ENCODE measurements around the gene TCFL5.

The TCFL5 gene

DNA sequence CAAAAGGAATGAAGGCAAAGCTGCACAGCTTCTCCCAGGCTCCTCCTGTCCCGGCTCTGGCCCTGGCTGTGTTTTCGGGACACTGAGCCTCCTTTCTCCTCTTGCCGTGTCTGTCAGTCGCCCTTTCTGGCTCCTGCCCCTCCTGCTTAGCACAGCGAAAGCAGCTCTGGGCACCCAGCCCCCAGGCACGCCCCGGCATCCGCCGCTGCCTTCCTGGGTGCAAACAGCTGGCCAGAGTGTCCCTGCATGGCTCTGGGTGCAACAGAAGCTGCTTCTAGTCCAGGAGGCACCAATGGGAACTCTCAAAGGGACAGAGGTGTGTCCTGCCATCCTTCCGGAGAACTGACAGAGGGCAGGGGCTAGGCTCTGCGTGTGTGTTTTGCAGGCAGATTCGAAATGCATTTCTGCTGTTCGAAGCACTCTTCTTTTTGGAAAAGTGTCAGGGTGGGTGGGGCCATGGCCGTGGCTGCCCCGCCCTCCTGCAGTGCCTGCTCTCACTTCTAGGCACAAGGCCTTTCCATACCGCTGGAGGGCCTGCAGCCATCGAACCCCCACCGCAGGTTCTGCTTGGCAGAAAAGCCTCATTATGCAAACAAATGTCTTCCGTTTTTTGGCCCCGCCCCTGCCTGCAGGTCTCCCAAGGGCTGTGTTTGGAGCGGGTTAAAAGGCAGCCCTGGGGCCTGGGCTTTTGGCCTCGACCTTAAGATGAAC, 29.3 kb downstream of the TCFL5 start:
- DNase-seq: no peak

DNA sequence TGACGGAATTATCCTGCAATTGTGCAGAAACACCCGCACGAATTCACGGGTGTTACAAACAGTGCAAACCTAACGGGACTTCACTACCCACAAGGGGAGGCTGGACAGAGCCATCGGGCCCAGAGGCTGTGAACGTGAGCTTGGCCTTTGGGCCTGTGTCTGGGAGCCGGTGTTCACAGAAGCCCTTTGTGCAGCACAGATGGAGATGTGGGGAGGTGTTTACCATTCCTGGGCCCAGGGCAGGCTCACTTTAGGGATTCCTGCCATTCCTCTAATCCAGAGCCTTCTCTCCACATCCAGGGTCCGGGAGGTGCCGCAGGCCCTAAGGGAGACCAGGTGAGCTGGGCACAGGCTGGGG, 29.8 kb downstream of the TCFL5 start:
- no peak for DNase-seq

DNA sequence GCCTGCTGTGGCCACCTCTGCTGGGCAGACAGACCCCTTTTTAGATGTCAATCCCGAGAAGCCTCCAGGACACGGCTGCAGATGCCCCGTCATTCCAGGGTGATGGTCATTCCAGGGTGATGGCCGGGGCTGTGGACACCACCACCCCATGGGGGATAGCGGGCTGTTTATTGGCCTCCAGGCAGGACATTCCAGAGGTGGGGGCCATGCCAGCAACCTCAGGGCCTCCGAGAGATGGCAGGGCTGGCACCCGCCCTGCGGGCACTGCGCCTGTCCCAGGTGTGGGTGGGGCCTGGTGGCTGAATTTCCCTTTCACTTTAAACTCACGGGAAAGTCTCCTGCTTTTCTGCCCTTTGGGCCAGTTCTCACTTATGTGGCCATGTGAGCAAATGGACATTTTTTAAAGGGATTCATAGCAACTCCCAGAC, 30.2 kb downstream of the TCFL5 start:
- DNase-seq: no peak

DNA sequence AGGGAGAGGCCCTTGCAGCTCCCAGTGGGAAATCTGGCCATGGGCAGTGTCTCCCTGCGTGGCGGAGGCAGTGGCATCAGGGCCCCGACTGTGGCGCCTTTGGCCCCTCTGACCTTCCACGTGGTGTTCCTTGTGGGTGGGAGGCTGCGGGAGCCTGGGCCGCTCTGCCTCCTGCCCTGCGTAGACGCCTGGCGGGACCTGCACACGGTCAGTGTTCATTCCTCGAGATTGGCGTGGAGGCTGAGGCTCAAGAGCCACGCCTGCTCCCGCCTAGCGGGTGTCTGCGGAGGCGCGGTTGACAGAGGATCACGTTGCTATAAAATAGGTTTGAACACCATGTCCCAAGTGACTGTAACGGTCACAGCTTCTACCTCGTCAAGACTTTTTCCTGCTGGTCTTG, 30.8 kb downstream of the TCFL5 start:
- no peak for DNase-seq

DNA sequence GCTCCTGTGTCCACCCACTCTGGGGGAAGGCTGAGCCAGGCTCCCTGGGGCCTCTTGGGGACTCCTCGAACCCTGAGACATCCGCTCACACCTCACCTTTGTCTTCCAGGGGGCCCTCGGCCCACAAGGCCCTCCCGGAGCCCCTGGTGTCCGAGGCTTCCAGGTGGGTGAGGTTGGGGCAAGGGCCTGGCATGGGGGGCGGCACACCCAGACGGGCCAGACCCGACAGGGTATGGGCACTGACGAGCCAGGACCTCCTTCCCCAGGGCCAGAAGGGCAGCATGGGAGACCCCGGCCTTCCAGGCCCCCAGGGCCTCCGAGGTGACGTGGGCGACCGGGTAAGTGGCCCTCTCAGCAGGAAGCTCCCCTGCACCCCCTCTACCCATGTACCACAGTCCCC, 31.4 kb downstream of the TCFL5 start:
- no peak for DNase-seq

DNA sequence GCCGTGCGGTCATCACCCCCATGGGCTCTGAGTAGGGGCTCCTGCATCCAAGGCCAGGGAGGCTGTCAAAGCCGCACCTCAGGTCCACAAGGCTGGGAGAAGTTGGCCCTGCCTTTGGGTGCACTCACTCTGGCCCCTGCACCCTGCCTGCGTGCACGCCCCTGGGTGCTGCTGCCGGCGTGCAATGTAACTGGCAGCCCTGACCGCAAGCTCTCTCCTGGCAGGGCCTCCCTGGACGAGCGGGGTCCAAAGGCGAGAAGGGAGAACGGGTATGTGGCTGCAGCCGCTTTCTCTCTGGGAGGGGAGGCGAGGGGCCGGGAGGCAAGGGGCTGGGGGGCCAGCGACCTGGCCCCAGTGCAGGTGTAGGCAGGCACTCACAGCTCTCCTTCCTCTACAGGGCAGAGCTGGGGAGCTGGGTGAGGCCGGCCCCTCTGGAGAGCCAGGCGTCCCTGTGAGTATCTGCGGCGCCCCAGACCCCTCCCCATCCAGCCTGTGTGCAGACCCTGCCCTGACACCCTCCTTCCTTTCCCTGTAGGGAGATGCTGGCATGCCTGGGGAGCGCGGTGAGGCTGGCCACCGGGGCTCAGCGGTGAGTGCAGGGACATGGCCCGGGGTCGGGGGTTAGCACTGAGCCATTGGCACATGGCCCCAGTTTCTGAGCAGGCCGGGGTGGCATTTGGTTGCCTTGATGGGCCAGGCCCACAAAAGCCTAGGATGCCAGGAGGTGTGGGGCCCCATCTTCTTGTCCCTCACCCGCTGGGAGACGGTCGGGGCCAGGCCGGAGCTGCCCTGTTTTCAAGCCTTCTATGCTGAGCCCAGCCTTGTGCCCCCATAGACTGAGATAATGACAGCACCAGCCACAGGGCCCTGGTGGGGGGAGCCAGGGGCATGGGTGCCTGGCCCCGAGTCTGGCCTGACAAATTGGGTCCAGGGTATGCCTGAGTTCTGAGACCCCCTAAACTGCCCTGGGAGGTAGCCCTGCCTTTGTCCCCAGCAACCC, 32.1 kb downstream of the TCFL5 start:
- no peak for DNase-seq

DNA sequence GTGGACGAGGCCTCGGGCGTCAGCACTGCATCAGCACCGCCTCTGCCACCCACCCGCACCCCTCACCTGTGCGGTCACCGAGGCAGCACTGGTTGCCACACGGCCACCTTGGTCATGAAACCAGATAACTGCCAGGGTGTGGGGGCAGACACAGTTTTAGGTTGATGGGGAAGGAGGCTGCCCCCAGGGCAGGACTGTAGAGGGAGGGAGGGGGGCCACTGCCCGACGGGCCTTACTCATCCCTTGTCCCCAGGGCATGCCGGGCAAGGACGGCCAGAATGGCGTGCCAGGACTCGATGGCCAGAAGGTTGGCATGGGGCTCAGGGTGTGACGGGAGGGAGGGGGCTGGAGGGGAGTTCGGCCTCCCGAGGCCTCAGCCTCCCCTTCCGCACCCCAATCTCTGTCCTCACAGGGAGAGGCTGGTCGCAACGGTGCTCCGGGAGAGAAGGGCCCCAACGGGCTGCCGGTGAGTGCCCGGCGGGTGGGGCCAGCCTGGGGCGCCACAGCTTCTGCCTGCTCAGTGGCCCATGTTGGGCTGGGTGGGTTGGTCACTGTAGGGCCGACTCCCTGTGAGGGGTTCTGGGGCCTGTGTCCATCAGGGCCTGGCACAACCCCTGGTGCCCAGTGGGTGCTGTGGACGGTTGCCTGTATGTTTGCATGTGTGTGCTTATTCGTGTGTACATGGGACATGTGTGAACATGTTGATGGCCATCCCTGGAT, 33.0 kb downstream of the TCFL5 start:
- DNase-seq: no peak

DNA sequence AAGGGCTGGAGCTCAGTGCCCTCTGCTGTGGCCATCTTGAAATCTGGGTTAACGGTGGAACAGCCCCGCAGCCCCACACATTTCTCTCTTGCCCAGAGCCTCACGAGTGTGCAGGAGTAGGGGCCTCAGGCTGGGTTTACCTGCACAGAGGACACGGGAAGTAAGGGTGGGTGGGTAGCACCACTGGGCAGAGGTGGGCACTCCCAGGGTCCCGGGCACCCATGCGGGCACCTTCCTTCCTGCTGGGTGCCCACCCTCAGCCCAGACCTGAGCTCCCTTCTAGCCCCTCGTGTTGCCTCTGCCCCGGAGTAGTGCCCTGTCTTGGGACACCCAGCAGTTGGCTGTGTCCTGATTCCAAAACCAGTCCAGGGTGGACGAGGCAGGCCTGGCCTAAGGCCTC, 33.6 kb downstream of the TCFL5 start:
- no peak for DNase-seq

DNA sequence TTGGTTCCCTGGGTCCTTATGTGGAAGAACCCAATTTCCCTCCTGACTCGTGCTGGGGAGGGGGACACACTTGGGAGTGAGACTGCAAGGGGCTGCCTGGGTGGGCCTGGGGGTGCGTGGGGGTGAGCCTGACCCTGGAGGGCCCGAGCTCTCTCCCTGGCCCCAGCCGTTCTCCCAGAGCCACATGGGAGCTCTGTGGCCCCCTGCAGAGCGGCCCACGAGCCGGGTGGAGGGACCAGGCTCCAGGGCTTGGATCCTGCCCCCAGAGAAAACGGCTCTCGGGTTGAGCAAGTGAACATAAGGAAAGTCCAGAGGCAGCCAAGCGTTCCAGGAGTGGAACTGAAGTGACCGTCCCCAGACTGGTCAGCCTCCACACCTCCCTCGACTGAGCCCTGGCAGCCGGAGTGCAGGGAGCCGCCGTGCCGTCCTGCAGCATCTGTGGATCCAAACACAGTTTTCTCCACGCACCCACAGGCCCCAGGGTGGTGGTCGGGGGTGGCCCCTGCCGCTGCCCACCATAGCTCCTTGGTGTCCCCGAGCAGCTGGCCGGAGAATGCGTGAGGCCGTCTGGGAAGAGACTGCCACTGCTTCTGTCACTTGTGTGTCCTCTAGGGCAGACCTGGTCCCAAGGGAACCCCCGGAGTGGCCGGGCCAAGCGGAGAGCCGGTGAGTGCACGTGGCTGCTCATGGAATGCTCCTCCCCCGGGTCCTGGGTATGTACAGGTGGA, 34.1 kb downstream of the TCFL5 start:
- no peak for DNase-seq

DNA sequence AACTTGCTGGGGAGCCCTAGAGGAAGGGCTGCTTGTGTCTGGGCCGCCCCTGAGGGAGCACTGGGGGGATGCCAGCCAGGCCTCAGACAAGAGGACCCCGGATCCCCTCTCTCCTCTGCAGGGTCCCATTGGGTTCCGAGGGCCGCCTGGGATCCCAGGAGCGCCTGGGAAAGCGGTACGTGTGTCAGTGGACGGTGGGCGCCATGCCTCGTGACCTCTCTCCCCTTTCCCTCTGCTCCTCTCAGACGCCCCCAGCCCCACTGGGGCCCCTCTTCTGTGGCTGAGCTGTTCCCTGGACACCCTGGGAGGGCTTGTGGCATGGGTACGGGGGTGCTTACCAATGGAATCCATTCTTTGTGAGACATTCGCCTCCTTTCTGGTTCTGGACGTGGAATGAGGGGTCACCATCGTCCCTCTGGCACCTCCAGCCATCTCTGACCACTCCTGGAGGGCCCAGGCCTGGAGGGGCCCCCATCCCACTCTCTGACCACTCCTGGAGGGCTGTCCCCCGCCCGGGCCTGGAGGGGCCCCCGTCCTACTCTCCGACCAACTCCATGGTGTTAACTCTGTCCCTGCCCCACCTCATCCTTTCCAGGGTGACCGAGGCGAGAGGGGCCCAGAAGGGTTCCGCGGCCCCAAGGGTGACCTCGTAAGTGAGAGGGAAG, 34.8 kb downstream of the TCFL5 start:
- DNase-seq: no peak

DNA sequence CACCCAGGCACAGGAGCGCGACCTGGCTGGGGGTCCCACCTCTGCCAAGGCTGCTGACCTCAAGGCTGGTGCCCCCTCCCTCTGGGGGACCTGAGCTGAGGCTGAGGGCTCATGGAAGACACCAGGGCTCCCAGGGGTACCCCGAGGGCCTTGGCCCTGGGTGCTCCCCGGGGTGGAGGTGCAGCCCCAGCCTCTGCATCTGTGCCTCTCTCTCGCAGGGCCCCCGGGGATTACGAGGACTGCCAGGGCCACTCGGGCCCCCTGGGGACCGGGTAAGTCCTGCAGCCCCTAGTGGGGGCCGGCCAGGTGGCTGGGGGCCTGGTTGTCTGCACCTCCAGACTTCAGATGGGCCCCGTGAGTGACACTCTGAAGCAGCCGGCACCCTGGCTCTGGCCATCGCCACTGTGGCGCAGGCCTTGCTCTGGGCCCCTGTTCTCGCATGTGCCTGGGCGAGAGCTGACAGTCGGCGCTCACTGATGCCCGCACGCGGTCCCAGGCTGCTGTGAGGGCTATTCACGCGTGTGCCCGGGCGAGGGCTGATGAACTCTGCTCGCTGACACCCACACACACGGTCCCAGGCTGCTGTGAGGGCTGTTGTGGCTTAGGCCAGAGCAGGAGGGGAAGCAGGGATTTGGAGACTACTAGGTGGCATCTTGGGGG, 35.5 kb downstream of the TCFL5 start:
- no peak for DNase-seq

DNA sequence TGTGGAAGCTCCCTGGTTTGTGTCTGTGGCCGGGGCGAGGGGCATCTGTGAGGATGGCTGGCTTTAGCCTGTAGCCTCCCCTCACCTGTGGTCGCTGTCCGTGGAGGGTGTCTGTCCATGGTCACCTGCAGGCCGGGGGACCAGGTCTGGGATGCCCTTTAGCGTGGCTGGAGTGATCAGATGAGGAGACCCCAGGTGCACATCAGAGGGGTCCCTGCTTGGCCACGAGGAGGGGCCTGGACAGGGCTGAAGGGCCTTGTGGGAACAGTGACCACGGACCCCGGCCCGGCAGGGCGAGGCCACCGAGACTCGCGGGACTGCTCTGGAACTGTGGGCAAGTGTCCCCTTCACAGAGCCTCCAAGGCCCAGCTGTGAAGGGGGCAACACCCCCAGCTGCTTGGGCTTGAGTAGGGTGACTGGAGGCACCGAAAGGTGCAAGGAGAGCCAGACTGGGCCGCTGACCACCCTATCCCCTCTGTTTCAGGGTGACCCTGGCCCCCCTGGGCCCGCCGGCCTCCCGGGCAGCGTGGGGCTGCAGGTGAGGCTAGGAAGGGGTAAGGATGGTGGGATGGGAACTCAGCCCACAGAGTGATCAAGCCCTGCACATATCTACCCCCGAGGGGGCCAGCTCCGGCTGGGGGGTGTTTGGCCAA, 36.2 kb downstream of the TCFL5 start:
- no peak for DNase-seq

DNA sequence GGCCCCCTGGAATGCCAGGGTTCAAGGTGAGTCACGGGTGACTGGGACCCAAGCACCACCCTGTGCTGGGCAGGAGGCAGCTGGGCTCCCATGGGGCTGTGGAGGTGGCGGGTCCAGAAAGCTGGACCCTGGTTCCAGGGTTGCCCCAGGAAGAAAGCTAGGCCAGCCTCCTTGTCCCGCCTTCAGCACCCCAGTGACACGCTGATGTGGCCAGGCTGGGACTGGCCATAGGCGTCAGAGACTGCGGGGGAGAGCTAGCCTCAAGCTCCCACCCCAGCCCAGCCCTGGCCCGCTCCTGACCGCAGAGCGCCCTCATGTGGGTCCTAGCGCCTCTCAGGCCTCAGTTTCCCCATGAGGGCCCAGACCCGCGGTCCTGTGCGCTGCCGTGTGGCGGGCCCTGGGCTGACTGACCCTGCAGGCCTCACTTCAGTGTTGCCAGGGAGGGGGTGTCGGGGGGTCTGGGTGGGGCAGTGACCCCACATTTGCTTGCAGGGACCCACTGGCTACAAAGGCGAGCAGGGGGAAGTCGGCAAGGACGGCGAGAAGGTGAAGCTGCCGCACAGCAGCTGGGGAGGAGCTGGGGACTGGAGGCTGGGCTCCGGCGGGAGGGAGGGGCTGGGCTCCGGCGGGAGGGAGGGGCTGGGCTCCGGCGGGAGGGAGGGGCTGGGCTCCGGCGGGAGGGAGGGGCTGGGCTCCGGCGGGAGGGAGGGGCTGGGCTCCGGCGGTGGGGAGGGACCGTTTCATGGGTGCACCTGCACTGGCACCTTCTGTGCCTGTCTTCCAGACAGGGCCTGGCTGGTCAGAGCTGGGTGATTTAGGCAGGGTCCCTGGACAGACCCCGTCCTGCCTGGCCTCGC, 36.9 kb downstream of the TCFL5 start:
- DNase-seq: peak; percentile 51

DNA sequence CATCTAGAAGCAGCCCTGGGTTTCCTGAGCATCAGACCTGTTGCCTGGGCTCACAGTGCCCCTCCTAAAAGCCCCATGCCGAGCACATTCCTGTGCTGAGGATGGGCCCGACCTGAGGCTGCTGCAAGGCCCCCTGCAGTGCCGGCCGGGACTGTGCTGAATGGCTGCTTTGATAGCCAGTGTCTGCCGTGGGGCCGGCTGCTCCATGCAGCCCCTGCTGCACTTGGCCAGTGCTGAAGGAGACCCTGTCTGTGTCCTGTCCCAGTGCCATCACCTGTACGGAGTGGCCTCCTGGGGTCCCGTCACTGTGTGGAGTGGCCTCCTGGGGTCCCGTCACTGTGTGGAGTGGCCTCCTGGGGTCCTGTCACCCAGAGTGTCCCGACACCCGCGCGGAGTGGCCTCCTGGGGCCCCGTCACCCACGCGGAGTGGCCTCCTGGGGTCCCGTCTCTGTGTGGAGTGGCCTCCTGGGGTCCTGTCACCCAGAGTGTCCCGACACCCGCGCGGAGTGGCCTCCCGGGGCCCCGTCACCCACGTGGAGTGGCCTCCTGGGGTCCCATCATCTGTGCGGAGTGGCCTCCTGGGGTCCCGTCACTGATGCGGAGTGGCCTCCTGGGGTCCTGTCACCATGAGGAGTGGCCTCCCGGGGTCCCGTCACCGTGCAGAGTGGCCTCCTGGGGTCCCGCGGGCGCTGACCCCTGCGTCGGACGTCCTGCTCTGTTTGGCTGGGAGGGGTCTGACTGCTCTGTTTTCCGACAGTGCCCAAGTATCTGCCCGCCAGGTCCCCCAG, 37.7 kb downstream of the TCFL5 start:
- no peak for DNase-seq

DNA sequence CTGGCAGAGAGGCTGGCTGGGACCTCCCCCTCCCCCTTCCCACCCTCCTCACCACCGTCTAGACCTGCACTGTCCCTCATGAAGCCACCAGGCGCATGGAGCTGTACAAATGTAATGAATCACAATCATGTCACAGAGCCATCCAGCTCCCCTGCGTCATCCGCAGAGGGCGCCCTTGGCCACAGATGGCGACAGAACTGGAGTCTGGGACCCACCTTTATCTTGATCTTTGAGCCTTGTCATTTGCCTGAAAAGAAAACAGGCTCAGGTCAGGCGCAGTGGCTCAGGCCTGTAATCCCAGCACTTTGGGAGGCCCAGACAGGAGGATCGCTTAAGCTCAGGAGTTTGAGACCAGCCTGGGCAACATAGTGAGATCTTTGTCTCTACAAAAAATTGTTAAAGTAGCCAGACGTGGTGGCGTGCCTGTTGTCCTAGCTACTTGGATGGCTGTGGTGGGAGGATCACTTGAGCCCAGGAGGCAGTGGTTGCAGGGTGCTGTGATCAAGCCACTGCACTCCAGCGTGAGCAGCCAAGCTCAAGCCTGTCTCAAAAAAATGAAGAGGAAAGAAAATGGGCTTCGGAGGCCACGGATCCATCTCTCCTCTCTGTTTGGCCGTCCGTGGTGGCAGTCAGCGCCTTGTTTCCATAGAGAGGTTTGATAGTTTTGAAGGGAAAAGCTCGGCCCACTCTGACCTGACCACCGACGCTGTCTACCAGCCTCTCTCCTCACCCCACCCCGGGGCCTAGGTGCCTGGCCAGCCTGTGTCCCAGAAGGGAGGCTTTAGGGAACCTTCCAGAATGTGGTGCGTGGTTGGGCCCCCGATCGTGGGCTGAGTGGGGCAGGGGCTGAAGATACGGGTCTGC, 38.6 kb downstream of the TCFL5 start:
- peak; percentile 15 for DNase-seq

DNA sequence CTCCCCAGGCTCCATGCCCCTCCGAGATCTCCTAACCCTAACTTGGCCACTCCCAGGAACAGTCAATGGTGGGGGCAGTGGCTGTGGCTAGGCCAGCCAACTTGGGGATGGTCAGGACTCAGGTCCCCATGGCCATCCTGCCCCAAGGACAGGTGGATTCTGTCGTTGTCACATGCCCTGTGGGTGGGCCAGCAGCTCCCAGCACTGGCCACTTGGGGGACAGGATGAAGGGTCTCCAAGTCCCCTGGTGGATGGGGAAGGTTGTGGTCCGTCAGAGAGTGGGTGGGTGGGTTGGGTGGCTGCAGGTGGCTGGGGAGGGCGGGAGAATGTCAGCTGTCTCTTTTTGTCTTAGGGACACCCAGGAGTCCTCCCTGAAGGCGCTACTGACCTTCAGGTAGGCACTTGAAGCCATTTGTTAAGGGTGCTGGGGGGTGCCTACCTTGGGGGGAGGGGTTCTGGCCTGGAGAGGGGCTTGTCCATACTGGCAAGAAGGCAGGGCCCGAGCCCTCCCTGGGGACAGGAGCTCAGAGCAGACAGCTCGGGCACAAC, 39.3 kb downstream of the TCFL5 start:
- DNase-seq: no peak

DNA sequence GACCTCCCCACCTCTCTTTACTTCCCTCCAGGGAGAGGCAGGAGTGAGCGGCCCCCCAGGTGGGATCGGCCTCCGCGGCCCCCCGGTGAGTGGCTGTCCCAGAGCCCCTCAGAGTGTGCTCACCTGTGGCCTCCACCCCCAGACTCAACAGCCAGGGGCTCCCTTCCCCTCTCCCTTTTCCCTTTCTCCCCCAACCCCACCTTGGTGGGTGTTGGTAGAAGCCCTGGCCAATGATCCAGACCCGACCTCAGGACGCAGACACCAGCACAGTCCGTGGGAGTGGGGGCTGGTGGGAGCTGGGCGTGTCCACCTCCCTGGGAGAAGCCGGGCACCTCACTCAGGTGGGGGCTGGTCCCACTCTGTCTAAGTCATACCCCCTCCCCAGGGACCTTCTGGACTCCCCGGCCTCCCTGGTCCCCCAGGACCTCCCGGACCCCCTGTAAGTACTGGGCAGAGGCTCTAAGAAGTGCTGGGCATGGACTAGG, 39.9 kb downstream of the TCFL5 start:
- no peak for DNase-seq

Measured in NCI-H1105 treated with DMSO at 0.1 percent for 48 hours (cell line).